DLD1 (cell line): ENCODE results near the gene STT3A.

ENCODE experiments used
- in situ Hi-C: cut with HindIII; loops from 2 replicates; pipeline ENCODE4 v1.10.0; 2017; ENCODE audit warnings: low sequenced_read_pairs

STT3A gene

GRCh38 chr11:125587480-125587879 lies 5.2 kb upstream of the STT3A start:
- in situ Hi-C loops = no loop called here

GRCh38 chr11:125588505-125588904 lies 4.1 kb upstream of the STT3A start:
- in situ Hi-C loops = no loop called here

- in situ Hi-C loops = no loop called here
Measured at GRCh38 chr11:125591649-125592304, 875 bp upstream of the STT3A start.

- in situ Hi-C loops = no loop called here
Measured at GRCh38 chr11:125593114-125593820, 615 bp downstream of the STT3A start.

GRCh38 chr11:125594958-125595357 lies 2.3 kb downstream of the STT3A start:
- in situ Hi-C loops = no loop called here

GRCh38 chr11:125600663-125601062 lies 8.0 kb downstream of the STT3A start:
- in situ Hi-C loops = no loop called here

GRCh38 chr11:125603207-125603606 lies 10.6 kb downstream of the STT3A start:
- in situ Hi-C loops = no loop called here

GRCh38 chr11:125605417-125605816 lies 12.8 kb downstream of the STT3A start:
- in situ Hi-C loops = no loop called here

- in situ Hi-C loops = no loop called here
Measured at GRCh38 chr11:125609545-125609944, 16.9 kb downstream of the STT3A start.

GRCh38 chr11:125618383-125618782 lies 25.7 kb downstream of the STT3A start:
- in situ Hi-C loops = no loop called here

GRCh38 chr11:125621995-125622394 lies 29.3 kb downstream of the STT3A start:
- in situ Hi-C loops = no loop called here

GRCh38 chr11:125623064-125623463 lies 30.4 kb downstream of the STT3A start:
- in situ Hi-C loops = no loop called here

- in situ Hi-C loops = no loop called here
Measured at GRCh38 chr11:125624756-125625213, 32.1 kb downstream of the STT3A start, which contains the start of gene CHEK1. CHEK1 (plus strand) TSS chr11:125625163; CDS start chr11:125626769, 1,606 bp downstream.

- in situ Hi-C loops = no loop called here
Measured at GRCh38 chr11:125625225-125625629, 32.6 kb downstream of the STT3A start.

- in situ Hi-C loops = no loop called here
Measured at GRCh38 chr11:125625630-125626287, 33.1 kb downstream of the STT3A start.

GRCh38 chr11:125626288-125626950 lies 33.8 kb downstream of the STT3A start:
- in situ Hi-C loops = no loop called here

GRCh38 chr11:125627236-125627910 lies 34.7 kb downstream of the STT3A start:
- in situ Hi-C loops = no loop called here

GRCh38 chr11:125637840-125638239 lies 45.2 kb downstream of the STT3A start:
- in situ Hi-C loops = no loop called here

- in situ Hi-C loops = no loop called here
Measured at GRCh38 chr11:125638315-125638714, 45.7 kb downstream of the STT3A start.

GRCh38 chr11:125645871-125646270 lies 53.2 kb downstream of the STT3A start:
- in situ Hi-C loops = no loop called here
